ENCODE results near the gene ALAS1.
A peak's percentile ranks its signal among the peaks of the same experiment; 100 is the strongest.

The ALAS1 gene

GRCh38 chr3:52222319-52223221 is 24.6 kb downstream of the ALAS1 start:
- no peak for DNase-seq

GRCh38 chr3:52223449-52224408 is 25.8 kb downstream of the ALAS1 start:
- peak; percentile 57 for DNase-seq

GRCh38 chr3:52225452-52226228 is 27.7 kb downstream of the ALAS1 start, which contains the start of gene TLR9:
Gene TLR9, minus strand, starts transcription at chr3:52225645. Its CDS starts 116 bp downstream, at chr3:52225529.
- DNase-seq = peak; percentile 76

GRCh38 chr3:52226229-52226817 is 28.4 kb downstream of the ALAS1 start:
- DNase-seq = no peak

GRCh38 chr3:52227117-52227516 is 29.2 kb downstream of the ALAS1 start:
- no peak for DNase-seq

- peak; percentile 58 for DNase-seq
Observed at GRCh38 chr3:52227766-52228165, 29.8 kb downstream of the ALAS1 start.

GRCh38 chr3:52228266-52228665 is 30.3 kb downstream of the ALAS1 start:
- DNase-seq = peak; percentile 55

- peak; percentile 55 for DNase-seq
Observed at GRCh38 chr3:52228751-52229291, 30.9 kb downstream of the ALAS1 start.

GRCh38 chr3:52229656-52230055 is 31.7 kb downstream of the ALAS1 start:
- DNase-seq = no peak

- DNase-seq = no peak
Observed at GRCh38 chr3:52230461-52230860, 32.5 kb downstream of the ALAS1 start.

GRCh38 chr3:52230889-52231499 is 33.0 kb downstream of the ALAS1 start:
- no peak for DNase-seq

GRCh38 chr3:52231502-52232278 is 33.7 kb downstream of the ALAS1 start:
- peak; percentile 98 for DNase-seq

- DNase-seq = peak; percentile 68
Observed at GRCh38 chr3:52232279-52233107, 34.5 kb downstream of the ALAS1 start.

GRCh38 chr3:52233108-52233591 is 35.2 kb downstream of the ALAS1 start:
- DNase-seq = no peak

GRCh38 chr3:52233968-52234367 is 36.0 kb downstream of the ALAS1 start:
- no peak for DNase-seq

GRCh38 chr3:52234516-52235447 is 36.8 kb downstream of the ALAS1 start:
- no peak for DNase-seq

GRCh38 chr3:52236424-52236886 is 38.5 kb downstream of the ALAS1 start:
- DNase-seq = no peak

GRCh38 chr3:52237006-52237656 is 39.2 kb downstream of the ALAS1 start:
- no peak for DNase-seq

Data from activated CD8-positive, alpha-beta memory T cell treated with anti-CD3 and anti-CD28 coated beads for 24 hours (primary cell).